NOMO-1 treated with dmso at 0.1 percent for 144 hours (cell line): ENCODE data around the gene CEP152.
"Not testable (repeated sequence)": the region's sequence is repeated elsewhere in the genome, so short reads cannot be mapped to it uniquely, and the experiment has no call there.

ENCODE experiments used
- DNase-seq: peaks from one replicate; lab custom pipeline; 2025; ENCODE audit not compliant: unreplicated experiment; lab: John Stamatoyannopoulos, UW

Gene CEP152, protein sequence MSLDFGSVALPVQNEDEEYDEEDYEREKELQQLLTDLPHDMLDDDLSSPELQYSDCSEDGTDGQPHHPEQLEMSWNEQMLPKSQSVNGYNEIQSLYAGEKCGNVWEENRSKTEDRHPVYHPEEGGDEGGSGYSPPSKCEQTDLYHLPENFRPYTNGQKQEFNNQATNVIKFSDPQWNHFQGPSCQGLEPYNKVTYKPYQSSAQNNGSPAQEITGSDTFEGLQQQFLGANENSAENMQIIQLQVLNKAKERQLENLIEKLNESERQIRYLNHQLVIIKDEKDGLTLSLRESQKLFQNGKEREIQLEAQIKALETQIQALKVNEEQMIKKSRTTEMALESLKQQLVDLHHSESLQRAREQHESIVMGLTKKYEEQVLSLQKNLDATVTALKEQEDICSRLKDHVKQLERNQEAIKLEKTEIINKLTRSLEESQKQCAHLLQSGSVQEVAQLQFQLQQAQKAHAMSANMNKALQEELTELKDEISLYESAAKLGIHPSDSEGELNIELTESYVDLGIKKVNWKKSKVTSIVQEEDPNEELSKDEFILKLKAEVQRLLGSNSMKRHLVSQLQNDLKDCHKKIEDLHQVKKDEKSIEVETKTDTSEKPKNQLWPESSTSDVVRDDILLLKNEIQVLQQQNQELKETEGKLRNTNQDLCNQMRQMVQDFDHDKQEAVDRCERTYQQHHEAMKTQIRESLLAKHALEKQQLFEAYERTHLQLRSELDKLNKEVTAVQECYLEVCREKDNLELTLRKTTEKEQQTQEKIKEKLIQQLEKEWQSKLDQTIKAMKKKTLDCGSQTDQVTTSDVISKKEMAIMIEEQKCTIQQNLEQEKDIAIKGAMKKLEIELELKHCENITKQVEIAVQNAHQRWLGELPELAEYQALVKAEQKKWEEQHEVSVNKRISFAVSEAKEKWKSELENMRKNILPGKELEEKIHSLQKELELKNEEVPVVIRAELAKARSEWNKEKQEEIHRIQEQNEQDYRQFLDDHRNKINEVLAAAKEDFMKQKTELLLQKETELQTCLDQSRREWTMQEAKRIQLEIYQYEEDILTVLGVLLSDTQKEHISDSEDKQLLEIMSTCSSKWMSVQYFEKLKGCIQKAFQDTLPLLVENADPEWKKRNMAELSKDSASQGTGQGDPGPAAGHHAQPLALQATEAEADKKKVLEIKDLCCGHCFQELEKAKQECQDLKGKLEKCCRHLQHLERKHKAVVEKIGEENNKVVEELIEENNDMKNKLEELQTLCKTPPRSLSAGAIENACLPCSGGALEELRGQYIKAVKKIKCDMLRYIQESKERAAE (N-terminal part only)

GRCh38 chr15:48810414-48811324 is at the start of gene CEP152:
CEP152 (minus strand) TSS chr15:48811069; CDS start chr15:48805649, 5,420 bp downstream.
- peak; percentile 98 for DNase-seq

DNA sequence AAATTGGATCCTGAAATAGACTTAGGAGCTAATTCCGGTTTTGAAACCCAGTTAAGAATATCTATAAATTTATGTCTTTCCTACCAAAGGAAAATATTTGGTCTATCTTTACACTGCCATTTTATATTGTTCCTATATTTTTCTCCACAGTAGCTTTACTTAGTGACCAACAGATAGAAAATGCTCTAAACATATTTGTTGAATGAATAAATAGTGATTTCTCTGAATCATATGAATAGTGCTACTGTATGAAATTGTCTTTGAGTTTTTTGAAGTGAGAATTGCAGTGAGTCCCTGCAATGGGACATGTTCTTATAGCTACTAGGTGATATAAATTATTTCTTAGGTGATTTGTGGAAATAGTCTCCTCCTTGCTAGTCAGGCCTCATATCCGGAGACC is 48.6 kb upstream of the CEP152 start:
- DNase-seq, result no peak

- no peak for DNase-seq
Measured at GRCh38 chr15:48858401-48858800, 47.5 kb upstream of the CEP152 start.

DNA sequence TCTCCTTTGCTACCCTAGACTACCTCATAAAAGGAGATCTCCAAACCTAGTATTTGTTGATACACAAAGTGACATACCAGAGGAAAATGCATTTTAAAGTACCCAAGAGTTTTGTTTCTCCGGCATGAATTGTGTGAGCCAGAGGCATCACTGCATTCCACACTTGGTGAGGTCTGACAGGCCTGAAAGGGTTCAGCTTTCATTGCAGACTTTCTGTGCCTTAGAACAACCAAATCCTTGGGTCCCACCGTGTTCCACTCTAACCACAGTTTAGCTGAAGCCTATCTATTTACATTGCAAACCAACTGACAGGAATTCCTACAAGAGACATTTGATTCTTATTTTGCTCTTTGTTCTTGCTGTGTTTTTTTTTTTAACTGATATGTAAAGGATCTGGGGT is 46.1 kb upstream of the CEP152 start:
- no peak for DNase-seq

GRCh38 chr15:48855501-48856440 is 44.9 kb upstream of the CEP152 start:
- DNase-seq, result no peak

GRCh38 chr15:48854434-48854833 is 43.6 kb upstream of the CEP152 start:
- DNase-seq, result not testable (repeated sequence)

- no peak for DNase-seq
Measured at GRCh38 chr15:48851956-48852355, 41.1 kb upstream of the CEP152 start.

- DNase-seq, result no peak
Measured at GRCh38 chr15:48850648-48851047, 39.8 kb upstream of the CEP152 start.

- no peak for DNase-seq
Measured at GRCh38 chr15:48845123-48845522, 34.3 kb upstream of the CEP152 start.

DNA sequence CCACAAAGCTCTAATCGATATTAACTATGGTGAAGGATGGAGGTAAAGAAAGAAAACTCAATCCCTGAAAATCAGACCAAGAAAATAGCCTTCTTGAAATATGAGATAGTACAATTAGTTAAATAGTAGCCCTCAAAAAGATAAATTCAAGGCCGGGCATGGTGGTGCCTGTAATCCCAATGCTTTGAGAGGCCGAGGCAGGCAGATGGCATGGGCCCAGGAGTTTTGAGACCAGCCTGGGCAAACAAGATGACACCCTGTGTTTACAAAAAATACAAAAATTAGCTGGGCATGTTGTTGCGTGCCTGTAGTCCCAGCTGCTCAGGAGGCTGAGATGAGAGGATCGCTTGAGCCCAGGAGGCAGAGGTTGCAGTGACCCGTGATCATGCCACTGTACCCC is 31.6 kb upstream of the CEP152 start:
- DNase-seq, result no peak

DNA sequence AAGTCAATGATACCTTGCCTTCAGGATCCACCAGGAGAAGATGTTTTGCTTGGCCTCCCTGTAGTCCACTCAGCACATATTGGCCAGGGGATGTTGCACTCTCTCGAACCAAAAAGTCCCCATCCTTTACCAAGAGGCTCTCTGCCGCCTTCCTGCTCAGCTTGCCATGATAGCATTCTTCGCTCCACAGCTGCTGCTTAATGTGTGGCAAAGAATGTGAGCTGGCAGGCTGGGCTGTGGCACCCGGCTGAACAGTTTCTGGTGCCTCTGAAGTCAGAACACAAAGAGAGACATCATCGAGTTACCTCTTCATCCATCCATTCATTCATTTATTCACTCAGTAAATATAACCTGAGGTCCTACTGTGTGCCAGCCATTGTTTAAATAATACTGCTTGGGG is 23.9 kb upstream of the CEP152 start:
- DNase-seq, result no peak

GRCh38 chr15:48833526-48834239 is 22.8 kb upstream of the CEP152 start:
- DNase-seq, result no peak

DNA sequence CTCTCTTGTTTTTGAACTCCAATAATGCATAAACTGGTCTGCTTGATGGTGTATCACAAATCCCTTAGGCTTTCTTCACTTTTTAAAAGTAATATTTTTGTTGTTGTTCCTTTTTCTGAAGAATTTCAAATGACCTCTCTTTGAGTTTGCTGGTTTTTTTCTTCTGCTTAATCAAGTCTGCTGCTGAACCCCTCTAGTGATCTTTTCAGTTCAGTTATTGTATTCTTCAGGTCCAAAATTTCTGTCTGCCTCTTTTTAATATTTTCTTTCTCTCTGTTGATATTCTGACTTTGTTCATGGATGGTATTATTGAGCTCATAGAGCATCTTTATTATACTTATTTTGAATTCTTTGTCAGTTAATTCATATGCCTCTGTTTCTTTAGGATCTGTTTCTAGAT is 21.8 kb upstream of the CEP152 start:
- no peak for DNase-seq

DNA sequence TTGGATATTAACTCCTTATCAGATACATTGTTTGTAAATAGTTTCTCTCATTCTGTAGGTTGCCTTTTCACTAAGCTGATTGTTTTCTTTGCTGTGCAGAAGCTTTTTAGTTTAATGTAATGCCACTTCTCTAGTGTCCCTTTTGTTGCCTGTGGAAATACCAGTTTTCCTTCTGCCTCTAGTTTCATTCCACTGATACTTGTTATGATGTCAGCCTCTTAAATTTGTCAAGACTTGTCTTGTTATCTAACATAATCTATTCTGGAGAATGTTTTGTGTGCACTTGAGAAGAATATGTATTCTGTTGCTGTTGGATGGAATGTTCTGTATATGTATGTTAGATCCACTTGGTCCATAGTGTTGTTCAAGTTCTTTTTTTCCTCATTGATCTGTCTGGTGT is 18.0 kb upstream of the CEP152 start:
- no peak for DNase-seq

DNA sequence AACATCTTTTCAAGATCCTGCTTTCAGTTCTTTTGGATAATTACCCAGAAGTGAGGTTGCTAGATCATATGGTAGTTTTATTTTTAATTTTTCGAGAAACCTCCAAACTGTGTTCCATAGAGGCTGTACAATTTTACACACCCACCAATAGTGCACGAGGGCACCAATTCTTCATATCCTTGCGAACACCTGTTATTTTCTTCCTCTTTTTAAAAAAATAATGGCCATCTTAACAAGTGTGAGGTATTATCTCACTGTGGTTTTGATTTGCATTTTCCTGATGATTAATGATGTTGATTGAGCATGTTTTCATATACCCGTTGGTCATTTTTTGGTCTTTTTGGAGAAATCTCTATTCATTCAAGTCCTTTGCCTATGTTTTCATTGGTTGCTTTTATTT is 17.6 kb upstream of the CEP152 start:
- DNase-seq, result no peak

DNA sequence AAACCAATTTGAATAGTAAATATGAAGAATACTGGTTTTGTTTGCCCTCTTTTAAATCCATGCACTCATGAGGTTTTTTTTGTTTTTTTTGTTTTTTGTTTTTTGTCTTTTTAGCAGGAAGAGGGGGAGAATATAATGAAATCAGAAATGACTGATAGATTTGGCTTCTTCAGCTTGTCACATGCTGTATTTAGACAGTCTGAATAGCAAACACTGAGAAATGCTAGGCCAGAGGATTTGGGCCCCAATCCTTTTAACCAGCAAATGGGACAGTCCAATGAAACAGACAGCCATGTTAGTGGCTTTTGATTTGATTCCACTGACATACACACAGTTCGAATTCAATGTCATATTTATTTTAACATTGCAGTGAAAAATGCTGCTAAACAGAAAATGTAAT is 14.2 kb upstream of the CEP152 start:
- DNase-seq, result no peak

DNA sequence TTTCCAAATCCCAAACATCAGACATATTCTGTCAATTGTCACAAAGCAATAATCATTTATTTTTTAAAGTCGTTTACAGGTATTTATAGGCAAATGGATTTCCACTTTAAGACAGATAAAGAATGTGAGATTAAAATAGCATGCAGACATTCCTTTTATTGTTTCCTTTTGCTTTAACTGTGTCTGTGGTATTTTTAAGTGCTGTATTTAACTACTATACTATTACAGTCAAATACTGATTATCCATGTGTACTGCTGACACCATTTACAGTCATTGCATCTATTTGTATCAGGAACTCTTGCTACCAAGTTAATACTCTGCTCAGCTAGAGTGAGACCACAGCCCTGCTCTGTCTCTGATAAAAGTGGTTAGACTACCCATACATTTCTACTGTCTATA is 12.8 kb upstream of the CEP152 start:
- no peak for DNase-seq

- DNase-seq, result no peak
Measured at GRCh38 chr15:48823237-48823636, 12.4 kb upstream of the CEP152 start.

GRCh38 chr15:48814286-48814685 is 3.4 kb upstream of the CEP152 start:
- DNase-seq, result no peak
